Naive B cell (primary cell): ENCODE data around the gene ITGB1BP1. TPM values are rescaled to one million over a fixed set of nuclear protein-coding genes. Genes with fewer than 3 reads are reported as not detected.
A peak's percentile ranks its signal among the peaks of the same experiment; 100 is the strongest.

Source experiments
- ATAC-seq, 2 donors: fragments of 150-1000 bp; cut with Tn5 transposase; 2 replicates each; pipeline ENCODE4 v1.10.0; 2021; ENCODE audit warnings: low read depth in 2 of 2, mild to moderate bottlenecking in 2 of 2, moderate library complexity in 2 of 2
- DNase-seq: peaks from one replicate; pipeline ENCODE4 v3.0.0; 2022
- H3K27ac Mint-ChIP-seq, 6 donors: one replicate each; pipeline ENCODE4 v1.8.0; 2020 to 2022; ENCODE audit warnings: mild to moderate bottlenecking in 6 of 6, mixed read lengths in 6 of 6, moderate library complexity in 5 of 6, inconsistent platforms in 2 of 6
- H3K27me3 Mint-ChIP-seq, 3 donors: one replicate each; pipeline ENCODE4 v1.8.0; 2021 to 2022; ENCODE audit warnings: mixed read lengths in 3 of 3, mild to moderate bottlenecking in 1 of 3
- H3K36me3 Mint-ChIP-seq, 2 donors: one replicate each; pipeline ENCODE4 v1.8.0; 2020 to 2022; ENCODE audit warnings: mixed read lengths in 2 of 2, inconsistent platforms in 1 of 2, mild to moderate bottlenecking in 1 of 2
- H3K4me1 Mint-ChIP-seq, 3 donors: one replicate each; pipeline ENCODE4 v1.8.0; 2020 to 2022; ENCODE audit warnings: mixed read lengths in 3 of 3, inconsistent platforms in 1 of 3, mild to moderate bottlenecking in 1 of 3, moderate library complexity in 1 of 3
- H3K4me3 Mint-ChIP-seq, 8 donors: one replicate each; pipeline ENCODE4 v1.8.0; 2020 to 2022; ENCODE audit warnings: mild to moderate bottlenecking in 8 of 8, mixed read lengths in 8 of 8, moderate library complexity in 8 of 8, inconsistent platforms in 2 of 8
- H3K9me3 Mint-ChIP-seq, 7 donors: one replicate each; pipeline ENCODE4 v1.8.0; 2020 to 2022; ENCODE audit warnings: mixed read lengths in 7 of 7, mild to moderate bottlenecking in 5 of 7, inconsistent platforms in 2 of 7, moderate library complexity in 1 of 7
- polyA plus RNA-seq, 6 donors: library from polyadenylated mRNA; unstranded; fragments of 300-500 nt; fragmentation: Illumina TruSeq; gene quantifications; one replicate each; pipeline ENCODE4 v1.2.3, GENCODE V29; 2021; ENCODE audit warnings: low read depth in 6 of 6

The ITGB1BP1 gene
- polyA plus RNA-seq, 6 donors from 2014 or later, result 83.6 to 159 (median 110) TPM

DNA sequence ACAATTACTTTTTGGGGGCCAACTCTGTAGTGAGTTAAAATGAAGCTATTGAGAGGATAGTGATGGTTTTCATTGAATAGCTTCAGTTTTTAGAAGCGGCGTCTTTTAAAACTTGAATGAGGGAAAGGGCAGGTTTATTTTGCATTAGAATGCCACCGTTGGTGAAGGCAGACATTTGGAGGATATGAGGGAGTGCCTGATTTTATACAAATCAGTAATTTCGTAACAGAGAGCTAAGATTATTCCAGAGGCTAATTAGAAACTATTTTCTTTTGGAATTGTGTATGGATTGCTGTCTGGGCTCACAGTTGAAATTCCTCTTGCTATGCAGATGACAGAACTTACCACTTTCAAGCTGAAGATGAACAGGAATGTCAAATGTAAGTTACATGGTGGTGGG, 67.6 kb downstream of the ITGB1BP1 start:
- no peak overlapping the region for H3K4me3 Mint-ChIP-seq
- H3K27me3 Mint-ChIP-seq, result peaks cover 0 to 4% (median 0%) of the 10 kb centered on the region in 3 donors

DNA sequence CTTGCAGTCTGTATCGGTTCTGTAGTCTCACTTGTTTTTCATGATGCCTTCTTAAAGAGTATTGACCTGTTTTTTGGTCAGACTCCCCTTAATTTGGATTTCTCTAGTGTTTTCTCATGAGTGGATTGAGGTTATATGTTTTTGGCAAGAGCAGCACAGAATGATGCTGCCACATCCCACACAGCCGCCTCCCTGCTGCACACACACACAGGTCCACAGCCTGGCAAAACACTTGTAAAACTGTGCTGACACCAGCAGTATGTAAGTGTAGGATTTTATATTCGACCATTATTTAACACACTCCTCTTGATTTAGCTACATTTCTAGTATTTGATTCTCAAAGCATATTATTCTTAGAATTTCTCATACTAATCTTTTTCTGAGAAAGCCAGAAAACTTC, 68.1 kb downstream of the ITGB1BP1 start:
- Mint-ChIP-seq H3K9me3 (no peaks in the 10 kb centered on the region), H3K4me1 (peaks cover 0 to 4% (median 0%) of the 10 kb centered on the region in 3 donors), H3K36me3 (no peaks in the 10 kb centered on the region), H3K27me3 (peaks cover 0 to 4% (median 0%) of the 10 kb centered on the region in 3 donors), H3K4me3 (no peak overlapping the region), H3K27ac (peak overlapping the region in 1 of 6 donors; percentile 58)
- no peak for ATAC-seq
- no peak for DNase-seq

More for the DNA sequence above, 67.6 kb downstream of the ITGB1BP1 start:
- DNase-seq (no peak), ATAC-seq (no peak)
- no peaks in the 10 kb centered on the region for H3K9me3 Mint-ChIP-seq
- H3K27ac Mint-ChIP-seq, result no peak overlapping the region
- peaks cover 0 to 4% (median 0%) of the 10 kb centered on the region in 3 donors for H3K4me1 Mint-ChIP-seq
- H3K36me3 Mint-ChIP-seq, result no peaks in the 10 kb centered on the region

DNA sequence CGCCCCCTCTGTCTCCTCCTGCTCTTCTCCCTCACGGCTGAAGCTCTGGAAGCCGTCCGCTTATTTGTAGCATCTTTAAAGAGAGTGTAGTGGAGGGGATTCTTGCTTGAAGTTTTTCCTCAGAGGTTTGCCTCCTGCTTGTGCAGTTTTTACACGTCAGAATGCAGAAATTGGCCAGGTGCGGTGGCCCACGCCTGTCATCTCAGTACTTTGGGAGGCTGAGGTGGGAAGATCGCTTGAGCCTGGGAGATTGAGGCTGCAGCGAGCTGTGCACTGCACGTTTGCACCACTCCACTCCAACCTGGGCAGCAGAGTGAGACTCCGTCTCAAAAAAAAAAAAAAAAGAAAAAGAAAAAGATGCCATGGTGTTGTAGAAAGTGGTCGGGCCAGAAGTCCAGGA, 69.0 kb downstream of the ITGB1BP1 start:
- Mint-ChIP-seq H3K36me3 (no peaks in the 10 kb centered on the region), H3K4me1 (peaks cover 0 to 4% (median 0%) of the 10 kb centered on the region in 3 donors)
- no peak for DNase-seq

More for the DNA sequence above, 69.0 kb downstream of the ITGB1BP1 start:
- H3K27ac Mint-ChIP-seq, result no peak overlapping the region
- no peak overlapping the region for H3K4me3 Mint-ChIP-seq
- H3K27me3 Mint-ChIP-seq, result peaks cover 0 to 4% (median 0%) of the 10 kb centered on the region in 3 donors
- H3K9me3 Mint-ChIP-seq, result no peaks in the 10 kb centered on the region
- no peak for ATAC-seq

Other genes with a start within 250 kb of the ITGB1BP1 start
- under 1 TPM in 1 of 6 donors, not detected in 5; 0.09 TPM for gene ASAP2, start 216.7 kb downstream of the ITGB1BP1 start, polyA plus RNA-seq
- gene CPSF3, start 126 bp upstream of the ITGB1BP1 start, polyA plus RNA-seq, result 10 to 100 TPM; 13.3 to 34.9 (median 29.0) TPM
- 10 to 100 TPM; 63.9 to 87.9 (median 73.0) TPM for gene IAH1, start 51.0 kb upstream of the ITGB1BP1 start, polyA plus RNA-seq
- gene ADAM17, start 132.3 kb upstream of the ITGB1BP1 start, polyA plus RNA-seq, result 10 to 100 TPM in 5 of 6 donors, 1 to 10 TPM in 1; 9.1 to 23.8 (median 21.3) TPM
- gene YWHAQ, start 207.5 kb upstream of the ITGB1BP1 start, polyA plus RNA-seq, result 100 to 1,000 TPM; 282 to 457 (median 344) TPM